Spleen (tissue), 7 donors: ENCODE measurements around the gene GDI1.

Experiments
- POLR2A ChIP-seq, 3 donors: fragments of 450-650 bp; IDR thresholded peaks; one replicate each; pipeline ENCODE4 v1.5.1; 2017; ENCODE audit warnings: antibody characterized with exemption in 3 of 3, mild to moderate bottlenecking in 1 of 3
- POLR2AphosphoS5 ChIP-seq, 3 donors: sonication (generic); formaldehyde crosslinking; IDR thresholded peaks; one replicate each; pipeline ENCODE4 v1.5.1; 2017; ENCODE audit warnings: antibody characterized with exemption in 3 of 3
- TF ChIP-seq, protein P1 (sequence below), 11 experiments: fragments of 200-600 bp in 7 of 11; fragments of 450-650 bp in 4 of 11; sonication (generic) in 4 of 11; IDR thresholded peaks in 8 of 11; conservative IDR thresholded peaks in 3 of 11; 1 replicate in 7 of 11; 2 replicates in 4 of 11; pipeline versions ENCODE4 v1.4.0 to v1.8.0; 2016 to 2021; ENCODE audit warnings: antibody characterized with exemption in 11 of 11, inconsistent platforms in 4 of 11, mild to moderate bottlenecking in 1 of 11
- donor health status: DM: no; HTN: no; CAD: no; lungs with moderate emphysema.
- donor health status: DM: no; HTN: no; CAD: no.
- donor health status: DM: no; HTN: no; CAD: no.

DNA sequence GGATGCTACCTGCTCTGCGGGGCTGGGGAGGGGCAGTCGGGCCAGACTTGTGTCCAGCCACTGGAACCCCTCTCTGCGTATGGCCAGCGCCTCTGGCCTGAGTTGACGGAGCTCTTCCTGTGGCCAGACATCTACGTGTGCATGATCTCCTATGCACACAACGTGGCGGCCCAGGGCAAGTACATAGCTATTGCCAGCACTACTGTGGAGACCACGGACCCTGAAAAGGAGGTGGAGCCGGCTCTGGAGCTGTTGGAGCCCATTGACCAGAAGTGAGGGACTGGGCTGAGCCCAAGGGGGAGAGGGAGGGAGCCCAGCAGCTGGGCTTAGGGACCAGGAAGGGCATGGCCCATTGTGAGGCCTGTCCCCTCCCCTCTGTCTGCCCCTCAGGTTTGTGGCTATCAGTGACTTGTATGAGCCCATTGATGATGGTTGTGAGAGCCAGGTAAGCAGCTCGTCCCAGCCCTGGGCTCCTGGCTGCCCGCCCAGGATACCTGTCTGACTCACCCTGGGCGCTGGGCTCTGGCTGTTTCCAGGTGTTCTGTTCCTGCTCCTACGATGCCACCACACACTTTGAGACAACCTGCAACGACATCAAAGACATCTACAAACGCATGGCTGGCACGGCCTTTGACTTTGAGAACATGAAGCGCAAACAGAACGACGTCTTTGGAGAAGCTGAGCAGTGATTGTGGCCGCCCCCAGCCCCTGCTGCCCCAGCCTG is 5.2 kb downstream of the GDI1 start:
- no peak for TF ChIP-seq POLR2A (IDR thresholded peaks at IDR 0.05)
- TF ChIP-seq, protein P1, sequence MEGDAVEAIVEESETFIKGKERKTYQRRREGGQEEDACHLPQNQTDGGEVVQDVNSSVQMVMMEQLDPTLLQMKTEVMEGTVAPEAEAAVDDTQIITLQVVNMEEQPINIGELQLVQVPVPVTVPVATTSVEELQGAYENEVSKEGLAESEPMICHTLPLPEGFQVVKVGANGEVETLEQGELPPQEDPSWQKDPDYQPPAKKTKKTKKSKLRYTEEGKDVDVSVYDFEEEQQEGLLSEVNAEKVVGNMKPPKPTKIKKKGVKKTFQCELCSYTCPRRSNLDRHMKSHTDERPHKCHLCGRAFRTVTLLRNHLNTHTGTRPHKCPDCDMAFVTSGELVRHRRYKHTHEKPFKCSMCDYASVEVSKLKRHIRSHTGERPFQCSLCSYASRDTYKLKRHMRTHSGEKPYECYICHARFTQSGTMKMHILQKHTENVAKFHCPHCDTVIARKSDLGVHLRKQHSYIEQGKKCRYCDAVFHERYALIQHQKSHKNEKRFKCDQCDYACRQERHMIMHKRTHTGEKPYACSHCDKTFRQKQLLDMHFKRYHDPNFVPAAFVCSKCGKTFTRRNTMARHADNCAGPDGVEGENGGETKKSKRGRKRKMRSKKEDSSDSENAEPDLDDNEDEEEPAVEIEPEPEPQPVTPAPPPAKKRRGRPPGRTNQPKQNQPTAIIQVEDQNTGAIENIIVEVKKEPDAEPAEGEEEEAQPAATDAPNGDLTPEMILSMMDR (IDR thresholded peaks at IDR 0.05 in 8 of 11, conservative IDR thresholded peaks at IDR 0.05 in 3 of 11) = no peak
- TF ChIP-seq POLR2AphosphoS5 (IDR thresholded peaks at IDR 0.05) = no peak
